SK-N-SH (cell line): Measurements from ENCODE around the gene SLC7A1.

Experiments used
- CTCF ChIP-seq: fragments of 200-600 bp; sonication (generic); IDR thresholded peaks from 2 replicates; pipeline ENCODE4 v1.6.1; 2017; ENCODE audit warnings: antibody characterized with exemption, mild to moderate bottlenecking, moderate library complexity
- EP300 ChIP-seq, 2 experiments: IDR thresholded peaks; 2 replicates each; pipeline versions ENCODE4 v1.4.0 to v1.6.1; 2012; ENCODE audit warnings: borderline replicate concordance in 1 of 2, low read depth in 1 of 2, low read length in 1 of 2
- TAF1 ChIP-seq: IDR thresholded peaks from 2 replicates; pipeline ENCODE4 v1.6.1; 2012; ENCODE audit warnings: low read depth, mild to moderate bottlenecking, low read length, moderate library complexity, borderline replicate concordance
- USF2 ChIP-seq: fragments of 150-350 bp; IDR thresholded peaks from 2 replicates; pipeline ENCODE4 v1.6.1; 2017; ENCODE audit warnings: antibody characterized with exemption, low read length, low read depth, borderline replicate concordance

- TF ChIP-seq CTCF (no peak), USF2 (no peak), TAF1 (no peak), EP300 (IDR thresholded peaks at IDR 0.05; ENCODE audit: borderline replicate concordance in 1 of 2, low read depth in 1 of 2, low read length in 1 of 2) (no peak)
Measured at GRCh38 chr13:29471551-29471950, 123.9 kb downstream of the SLC7A1 start.
